D721Med (cell line): ENCODE results near the gene F7.

Source experiments
- DNase-seq: peaks from one replicate; pipeline ENCODE4 v3.0.0; 2011; ENCODE audit warnings: low spot score; ENCODE audit not compliant: insufficient read length
- FAIRE-seq: peaks from 2 replicates; lab custom pipeline; 2011; peaks lifted over from hg19 to GRCh38; lab: Jason Lieb, UNC
- CTCF ChIP-seq: IDR thresholded peaks from 2 replicates; pipeline ENCODE4 v1.5.1; 2012; ENCODE audit warnings: mild to moderate bottlenecking, control low read depth; ENCODE audit not compliant: insufficient read depth; ENCODE audit errors: missing control alignments

Gene F7

GRCh38 chr13:113155982-113156655, 50.5 kb downstream of the F7 start:
- FAIRE-seq (no peak), DNase-seq (no peak)
- TF ChIP-seq CTCF: no peak

DNA sequence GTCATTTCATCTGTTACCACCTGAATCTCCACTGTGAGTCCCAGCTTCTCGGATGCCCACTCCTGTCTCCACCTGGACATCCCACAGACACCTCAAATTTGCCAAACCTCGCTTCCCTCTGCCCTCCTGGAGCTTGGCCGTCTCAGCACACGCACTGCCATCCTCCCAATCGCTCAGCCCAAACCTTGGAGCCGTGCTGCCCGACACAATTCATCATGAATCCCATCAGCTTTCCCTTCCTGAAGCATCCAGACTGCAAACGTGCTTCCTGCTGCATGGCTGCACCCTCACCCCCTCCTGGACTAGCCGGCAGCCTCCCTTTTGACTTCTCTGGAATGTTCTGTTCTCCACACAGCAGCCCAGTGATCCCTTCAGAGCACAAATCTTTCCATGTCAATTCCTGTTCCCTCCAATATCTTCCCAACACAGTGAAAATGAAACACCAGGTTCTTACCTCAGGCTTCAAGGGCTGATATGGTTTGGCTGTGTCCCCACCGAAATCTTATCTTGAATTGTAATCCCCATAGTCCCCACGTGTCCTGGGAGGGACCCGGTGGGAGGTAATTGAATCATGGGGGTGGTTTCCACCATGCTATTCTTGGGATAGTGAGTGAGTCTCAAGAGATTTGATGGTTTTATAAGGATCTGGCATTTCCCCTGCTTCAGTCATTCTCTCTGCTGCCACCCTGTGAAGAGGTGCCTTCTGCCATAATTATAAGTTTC, 51.8 kb downstream of the F7 start:
- no peak for FAIRE-seq

DNA sequence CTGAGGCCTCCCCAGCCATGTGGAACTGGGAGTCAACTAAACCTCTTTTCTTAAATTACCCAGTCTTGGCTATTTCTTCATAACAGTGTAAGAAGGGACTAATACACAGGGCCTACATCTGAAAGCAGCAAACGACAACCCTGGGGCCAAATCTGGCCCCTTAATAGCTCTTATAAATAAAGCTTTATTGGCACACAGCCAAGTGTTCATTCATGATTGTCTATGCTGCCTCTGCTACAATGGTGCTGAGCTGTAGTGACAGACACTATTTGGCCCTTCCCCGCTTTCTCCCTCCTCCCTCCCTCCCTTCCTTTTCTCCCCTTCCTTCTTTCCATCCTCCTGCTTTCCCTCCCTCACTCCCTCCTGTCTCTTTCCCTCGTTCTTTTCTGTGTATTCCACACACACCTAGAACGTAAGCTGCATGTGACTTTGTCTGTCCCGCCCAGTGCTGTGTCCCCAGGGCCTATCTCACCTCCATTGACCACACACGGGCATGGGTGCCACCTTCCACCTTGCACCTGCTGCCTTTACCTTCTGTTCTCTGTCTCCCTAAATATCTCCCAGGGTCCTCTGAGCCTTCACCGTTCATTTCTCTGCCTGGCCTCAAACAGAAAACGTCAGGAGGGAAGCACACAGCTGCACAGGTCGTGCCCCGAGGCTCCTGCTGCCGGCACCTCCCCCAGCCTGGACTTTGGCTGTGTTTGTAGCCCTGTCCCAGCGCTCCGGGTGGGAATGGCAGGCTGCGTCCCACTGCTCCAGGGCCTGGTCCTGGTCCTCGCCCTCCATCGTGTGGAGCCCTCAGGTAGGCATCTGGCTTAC, 52.5 kb downstream of the F7 start, which contains the start of gene PROZ:
TSS of gene PROZ (plus strand) at position 720 of the 819 bp plus-strand sequence. CDS start at position 733, 13 bp downstream.
- FAIRE-seq (no peak), DNase-seq (no peak)
- TF ChIP-seq CTCF: no peak

More for the DNA sequence above, 51.8 kb downstream of the F7 start:
- no peak for TF ChIP-seq CTCF
- no peak for DNase-seq

- DNase-seq: no peak
- FAIRE-seq: no peak
Observed at GRCh38 chr13:113158946-113159345, 53.4 kb downstream of the F7 start.

GRCh38 chr13:113159701-113160100, 54.1 kb downstream of the F7 start:
- TF ChIP-seq CTCF: no peak

More at GRCh38 chr13:113158946-113159345, 53.4 kb downstream of the F7 start:
- no peak for TF ChIP-seq CTCF

GRCh38 chr13:113160983-113161382, 55.4 kb downstream of the F7 start:
- TF ChIP-seq CTCF: no peak
- FAIRE-seq: no peak
- no peak for DNase-seq

More at GRCh38 chr13:113159701-113160100, 54.1 kb downstream of the F7 start:
- DNase-seq (no peak), FAIRE-seq (no peak)
